CD4-positive, alpha-beta memory T cell (primary cell): Measurements from ENCODE around the gene MOGAT3. TPM values are rescaled to one million over a fixed set of nuclear protein-coding genes. Genes with fewer than 3 reads are reported as not detected.

Experiments used
- CTCF ChIA-PET: fragments of 350-600 bp; sonication (Branson Sonifier 250); formaldehyde crosslinking; loops from one replicate; lab custom pipeline; 2021; ENCODE audit warnings: inconsistent platforms; ENCODE audit not compliant: partially characterized antibody; lab: Charles Lee
- POLR2A ChIA-PET: fragments of 350-600 bp; sonication (Branson Sonifier 250); formaldehyde crosslinking; loops from one replicate; lab custom pipeline; 2021; ENCODE audit not compliant: partially characterized antibody; lab: Charles Lee
- DNase-seq, 5 donors: peaks; one replicate each; pipeline versions ENCODE4 v3.0.0 to v3.0.0-alpha.2; 2020 to 2022; ENCODE audit warnings: mixed read lengths in 1 of 5
- H3K27ac ChIP-seq: one replicate; pipeline ENCODE4 v1.7.0; 2013; ENCODE audit warnings: low read depth, low read length
- H3K27me3 ChIP-seq: 2 replicates; pipeline ENCODE4 v1.7.0; 2013; ENCODE audit warnings: mild to moderate bottlenecking, low read length, moderate library complexity; ENCODE audit not compliant: insufficient read depth
- H3K36me3 ChIP-seq: 2 replicates; pipeline ENCODE4 v1.7.0; 2013; ENCODE audit warnings: mild to moderate bottlenecking, low read length, moderate library complexity; ENCODE audit not compliant: insufficient read depth
- H3K4me1 ChIP-seq: 2 replicates; pipeline ENCODE4 v1.7.0; 2013; ENCODE audit warnings: mild to moderate bottlenecking, low read length, moderate library complexity; ENCODE audit not compliant: insufficient read depth
- H3K4me3 ChIP-seq, 2 donors: one replicate each; pipeline ENCODE4 v1.7.0; 2013; ENCODE audit warnings: low read length in 2 of 2, mild to moderate bottlenecking in 1 of 2
- H3K9me3 ChIP-seq, 2 donors: one replicate each; pipeline ENCODE4 v1.7.0; 2013; ENCODE audit warnings: low read length in 2 of 2, control low read depth in 1 of 2; ENCODE audit not compliant: control insufficient read depth in 1 of 2
- H3K27ac Mint-ChIP-seq, 7 donors: one replicate each; pipeline ENCODE4 v1.8.0; 2020 to 2021; ENCODE audit warnings: mixed read lengths in 7 of 7, mild to moderate bottlenecking in 6 of 7, inconsistent platforms in 3 of 7, moderate library complexity in 3 of 7
- H3K27me3 Mint-ChIP-seq, 2 donors: one replicate each; pipeline ENCODE4 v1.8.0; 2020 to 2021; ENCODE audit warnings: mixed read lengths in 2 of 2
- H3K36me3 Mint-ChIP-seq, 2 donors: one replicate each; pipeline ENCODE4 v1.8.0; 2020 to 2021; ENCODE audit warnings: mixed read lengths in 2 of 2, inconsistent platforms in 1 of 2, mild to moderate bottlenecking in 1 of 2
- H3K4me1 Mint-ChIP-seq, 4 donors: one replicate each; pipeline ENCODE4 v1.8.0; 2020 to 2021; ENCODE audit warnings: mixed read lengths in 4 of 4, mild to moderate bottlenecking in 1 of 4
- H3K4me3 Mint-ChIP-seq, 8 donors: one replicate each; pipeline ENCODE4 v1.8.0; 2020 to 2021; ENCODE audit warnings: mixed read lengths in 8 of 8, mild to moderate bottlenecking in 7 of 8, moderate library complexity in 6 of 8, inconsistent platforms in 3 of 8
- H3K9me3 Mint-ChIP-seq, 8 donors: one replicate each; pipeline ENCODE4 v1.8.0; 2020 to 2021; ENCODE audit warnings: mixed read lengths in 8 of 8, mild to moderate bottlenecking in 5 of 8, inconsistent platforms in 3 of 8, moderate library complexity in 1 of 8
- intact Hi-C: fragments of 100-400 bp; cut with micrococcal nuclease; formaldehyde crosslinking; loops from one replicate; pipeline ENCODE4 v1.15.1; 2023
- polyA plus RNA-seq, 2 donors: library from polyadenylated mRNA; unstranded; fragments of 300-500 nt; fragmentation: Illumina TruSeq; gene quantifications; one replicate each; pipeline ENCODE4 v1.2.3, GENCODE V29; 2021
- total RNA-seq, 2 experiments: library from RNA; stranded (reverse); gene quantifications; one replicate each; pipeline ENCODE4 v1.2.3, GENCODE V29; 2021

Gene MOGAT3
- total and polyA plus RNA-seq, 4 experiments from 2014 or later = not detected

- Histone ChIP-seq H3K4me3 (no peak overlapping the region), H3K27me3 (no peaks in the 10 kb centered on the region), H3K36me3 (peaks cover 19% of the 10 kb centered on the region), H3K4me1 (peaks cover 22% of the 10 kb centered on the region), H3K27ac (no peak overlapping the region), H3K9me3 (no peaks in the 10 kb centered on the region)
- Mint-ChIP-seq H3K36me3 (peaks cover 7 to 44% of the 10 kb centered on the region in 2 donors), H3K27ac (peak overlapping the region in 2 of 7 donors; percentile 41 to 55), H3K27me3 (no peaks in the 10 kb centered on the region), H3K9me3 (peaks cover 0 to 2% (median 0%) of the 10 kb centered on the region in 8 donors), H3K4me1 (peaks cover 12 to 38% (median 23%) of the 10 kb centered on the region in 4 donors), H3K4me3 (no peak overlapping the region)
- ChIA-PET POLR2A (interaction anchor here (1.7 kb wide), 1 partner anchor 22 kb away, joined by 7 read pairs; the partner anchor contains the start of gene FIS1), CTCF (interaction anchor here (0.9 to 2.3 kb wide), 2 partner anchors 22 to 79 kb away, joined by 3 to 12 read pairs; partner anchors contain the start of gene FIS1)
- intact Hi-C loops = no loop called here
- DNase-seq = no peak
Observed at GRCh38 chr7:101222275-101222830, 21.5 kb upstream of the MOGAT3 start.

GRCh38 chr7:101220295-101220694, 19.5 kb upstream of the MOGAT3 start:
- Mint-ChIP-seq H3K27me3 (no peaks in the 10 kb centered on the region), H3K4me1 (peaks cover 18 to 53% (median 34%) of the 10 kb centered on the region in 4 donors), H3K27ac (peak overlapping the region in 2 of 7 donors; percentile 33 to 47), H3K36me3 (peaks cover 7 to 42% of the 10 kb centered on the region in 2 donors), H3K4me3 (peak overlapping the region in 3 of 8 donors; percentile 11 to 61 (median 32)), H3K9me3 (peaks cover 0 to 2% (median 0%) of the 10 kb centered on the region in 8 donors)
- CTCF ChIA-PET = interaction anchor here (0.6 to 5.6 kb wide), 4 partner anchors 24 to 514 kb away, joined by 3 to 105 read pairs (median 7); partner anchors contain the start of genes FIS1 and POP7
- H3K27ac ChIP-seq = no peak overlapping the region
- no peak overlapping the region for H3K4me3 ChIP-seq
- H3K27me3 ChIP-seq = no peaks in the 10 kb centered on the region
- no peaks in the 10 kb centered on the region for H3K9me3 ChIP-seq
- H3K4me1 ChIP-seq = peaks cover 32% of the 10 kb centered on the region
- no peak for DNase-seq
- intact Hi-C loops = no loop called here
- POLR2A ChIA-PET = interaction anchor here (0.8 to 1.3 kb wide), 2 partner anchors 19 to 23 kb away, joined by 3 to 5 read pairs; no protein-coding TSS in a partner anchor
- H3K36me3 ChIP-seq = peaks cover 18% of the 10 kb centered on the region

- H3K4me3 ChIP-seq = peak overlapping the region; percentile 83 to 86
- DNase-seq = no peak
- peaks cover 18 to 57% (median 34%) of the 10 kb centered on the region in 4 donors for H3K4me1 Mint-ChIP-seq
- POLR2A ChIA-PET = interaction anchor here (0.7 to 4.2 kb wide), 23 partner anchors 8 to 1719 kb away, joined by 3 to 102 read pairs (median 5); partner anchors contain the start of genes FIS1, IFT22, MEPCE and SRRT
- H3K27me3 ChIP-seq = no peaks in the 10 kb centered on the region
- no peaks in the 10 kb centered on the region for H3K9me3 ChIP-seq
- peaks cover 32% of the 10 kb centered on the region for H3K4me1 ChIP-seq
- H3K36me3 ChIP-seq = peaks cover 4% of the 10 kb centered on the region
- intact Hi-C loops = loop anchor here (1.0 to 10.0 kb wide), 2 partner anchors 26 to 54 kb away; partner anchors contain the start of gene VGF
- CTCF ChIA-PET = interaction anchor here (1.0 to 5.6 kb wide), 13 partner anchors 13 to 329 kb away, joined by 3 to 105 read pairs (median 4); partner anchors contain the start of genes FIS1, MOGAT3 and UFSP1
- H3K9me3 Mint-ChIP-seq = peaks cover 0 to 2% (median 0%) of the 10 kb centered on the region in 8 donors
- peak overlapping the region; percentile 91 to 97 (median 96) for H3K27ac Mint-ChIP-seq
- no peaks in the 10 kb centered on the region for H3K27me3 Mint-ChIP-seq
- H3K36me3 Mint-ChIP-seq = peaks cover 0 to 30% of the 10 kb centered on the region in 2 donors
- peak overlapping the region; percentile 90 to 98 (median 96) for H3K4me3 Mint-ChIP-seq
- H3K27ac ChIP-seq = peak overlapping the region; percentile 64
Observed at GRCh38 chr7:101218236-101219125, 17.6 kb upstream of the MOGAT3 start.

GRCh38 chr7:101217388-101218235, 16.8 kb upstream of the MOGAT3 start, which contains the start of the genes PLOD3 and ZNHIT1:
PLOD3 (minus strand) TSS chr7:101217581; CDS start chr7:101217274, 307 bp downstream.
ZNHIT1 (plus strand) TSS chr7:101218165; CDS start chr7:101218196, 31 bp downstream.
- Mint-ChIP-seq H3K9me3 (peaks cover 0 to 2% (median 0%) of the 10 kb centered on the region in 8 donors), H3K36me3 (peaks cover 0 to 24% of the 10 kb centered on the region in 2 donors), H3K4me1 (peaks cover 18 to 57% (median 34%) of the 10 kb centered on the region in 4 donors), H3K27ac (peak within 1 kb of the TSS; percentile 91 to 97 (median 96)), H3K27me3 (no peaks in the 10 kb centered on the region), H3K4me3 (peak within 1 kb of the TSS; percentile 90 to 98 (median 96))
- Histone ChIP-seq H3K9me3 (no peaks in the 10 kb centered on the region), H3K27me3 (no peaks in the 10 kb centered on the region), H3K4me3 (peak within 1 kb of the TSS; percentile 83 to 86), H3K36me3 (peaks cover 2% of the 10 kb centered on the region), H3K4me1 (peaks cover 32% of the 10 kb centered on the region), H3K27ac (peak within 1 kb of the TSS; percentile 64)
- peak; percentile 93 to 98 (median 96) for DNase-seq
- intact Hi-C loops = loop anchor here (1.0 to 10.0 kb wide), 4 partner anchors 27 to 66 kb away; partner anchors contain the start of gene VGF
- POLR2A ChIA-PET = interaction anchor here (0.7 to 4.2 kb wide), 26 partner anchors 9 to 1718 kb away, joined by 3 to 102 read pairs (median 4); partner anchors contain the start of genes AP1S1, FIS1, IFT22 and MEPCE
- CTCF ChIA-PET = interaction anchor here (0.6 to 5.6 kb wide), 16 partner anchors 8 to 343 kb away, joined by 3 to 105 read pairs (median 4); partner anchors contain the start of genes FIS1, MOGAT3, SRRT and UFSP1

GRCh38 chr7:101216860-101217387, 16.1 kb upstream of the MOGAT3 start:
- DNase-seq = peak in 2 of 5 donors; percentile 5 to 8
- Histone ChIP-seq H3K4me1 (peaks cover 32% of the 10 kb centered on the region), H3K36me3 (no peaks in the 10 kb centered on the region), H3K27me3 (no peaks in the 10 kb centered on the region), H3K27ac (peak overlapping the region; percentile 64), H3K4me3 (peak overlapping the region; percentile 36 to 83), H3K9me3 (no peaks in the 10 kb centered on the region)
- H3K36me3 Mint-ChIP-seq = peaks cover 0 to 21% of the 10 kb centered on the region in 2 donors
- peaks cover 18 to 56% (median 33%) of the 10 kb centered on the region in 4 donors for H3K4me1 Mint-ChIP-seq
- H3K27ac Mint-ChIP-seq = peak overlapping the region; percentile 49 to 93 (median 88)
- intact Hi-C loops = loop anchor here (1.0 to 10.0 kb wide), 3 partner anchors 35 to 66 kb away; partner anchors contain the start of gene VGF
- CTCF ChIA-PET = interaction anchor here (0.6 to 5.6 kb wide), 14 partner anchors 8 to 342 kb away, joined by 3 to 105 read pairs (median 4); partner anchors contain the start of genes FIS1, MOGAT3, SRRT and UFSP1
- peaks cover 0 to 2% (median 0%) of the 10 kb centered on the region in 8 donors for H3K9me3 Mint-ChIP-seq
- H3K4me3 Mint-ChIP-seq = peak overlapping the region; percentile 90 to 98 (median 96)
- no peaks in the 10 kb centered on the region for H3K27me3 Mint-ChIP-seq
- POLR2A ChIA-PET = interaction anchor here (0.8 to 4.2 kb wide), 18 partner anchors 10 to 788 kb away, joined by 3 to 102 read pairs (median 6); partner anchors contain the start of genes AP1S1, FIS1, IFT22 and MEPCE
